Measurements from ENCODE around the gene CHD2.

CHD2 gene

GRCh38 chr15:92928225-92928750 lies 28.2 kb downstream of the CHD2 start:
- in situ Hi-C loops (cut with MboI; ENCODE audit: low sequenced_read_pairs): no loop called here

- in situ Hi-C loops (cut with MboI; ENCODE audit: low sequenced_read_pairs): no loop called here
Observed at GRCh38 chr15:92929002-92929401, 28.9 kb downstream of the CHD2 start.

DNA sequence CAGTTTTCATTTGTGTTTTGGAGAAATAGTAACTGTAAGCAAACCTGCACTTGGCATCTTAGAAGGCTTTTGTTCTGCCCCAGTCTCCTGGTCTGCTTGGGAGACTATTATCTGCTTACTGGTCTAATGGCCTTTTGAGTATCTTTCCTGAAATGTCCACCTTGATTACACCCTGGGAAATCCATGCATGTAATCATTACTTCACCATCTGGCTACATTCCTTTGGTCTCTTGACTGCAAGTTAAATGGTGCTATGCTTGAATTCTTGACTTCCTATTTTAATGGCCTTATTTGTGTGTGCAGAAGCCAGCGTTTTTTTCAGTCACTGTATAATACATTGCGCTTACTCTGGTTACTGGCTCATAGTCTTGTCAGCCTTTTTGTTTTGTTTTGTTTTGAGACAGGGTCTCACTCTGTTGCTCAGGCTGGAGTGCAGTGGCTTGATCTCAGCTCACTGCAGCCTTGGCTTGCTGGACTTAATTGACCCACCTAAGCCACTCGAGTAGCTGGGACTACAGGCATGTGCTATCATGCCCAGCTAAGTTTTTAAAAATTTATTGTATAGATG lies 30.0 kb downstream of the CHD2 start:
- in situ Hi-C loops (cut with MboI; ENCODE audit: low sequenced_read_pairs): no loop called here

DNA sequence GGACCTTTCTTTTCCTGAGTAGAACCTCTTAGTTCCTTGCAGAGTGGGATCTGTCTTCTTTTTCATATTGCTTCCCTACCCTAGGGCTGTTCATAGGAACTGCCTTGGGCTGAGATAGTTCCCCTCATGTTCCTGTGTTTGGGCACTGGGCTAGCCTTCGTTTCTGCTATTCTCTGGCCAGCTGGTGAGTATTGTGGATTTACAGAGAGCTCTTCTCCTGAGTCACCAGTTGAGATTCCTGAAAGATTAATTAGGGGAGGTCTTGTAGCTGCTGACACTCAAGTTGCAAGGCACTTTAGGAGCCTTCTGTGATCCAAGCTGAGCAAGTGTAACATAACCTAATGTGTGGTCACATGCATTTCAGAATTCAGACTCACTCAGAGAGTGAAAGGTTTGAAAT lies 30.7 kb downstream of the CHD2 start:
- in situ Hi-C loops (cut with MboI; ENCODE audit: low sequenced_read_pairs): no loop called here

DNA sequence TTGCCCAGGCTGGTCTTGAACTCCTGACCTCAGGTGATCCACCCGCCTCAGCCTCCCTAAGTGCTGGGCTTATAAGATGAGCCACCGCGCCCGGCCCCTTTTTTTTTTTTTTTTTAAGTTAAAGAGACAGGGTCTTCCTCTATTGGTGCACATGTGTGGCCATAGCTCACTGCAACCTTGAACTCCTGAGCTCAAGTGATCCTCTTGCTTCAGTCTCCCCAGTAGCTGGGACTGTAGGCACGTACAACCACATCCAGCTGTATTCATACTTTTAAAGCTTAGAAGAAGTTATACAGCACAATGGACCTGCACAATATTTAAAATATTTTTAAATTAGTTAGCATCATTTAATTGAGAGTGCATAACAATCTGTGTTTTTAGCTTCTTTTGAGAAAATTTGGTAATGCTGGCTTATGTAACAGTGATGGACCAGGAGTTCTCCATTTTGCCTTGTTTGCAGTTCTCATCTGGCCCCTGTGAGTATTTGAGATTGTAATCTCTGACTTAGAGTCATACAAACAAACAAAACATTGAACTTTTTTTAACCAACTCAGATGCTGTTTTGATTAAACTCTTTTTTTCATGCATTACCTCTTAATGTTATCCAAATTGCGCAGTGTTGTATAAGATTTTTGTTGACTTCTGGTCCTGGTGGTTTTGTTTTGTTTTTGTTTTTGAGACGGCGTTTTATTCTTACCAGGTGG lies 33.0 kb downstream of the CHD2 start:
- in situ Hi-C loops (cut with MboI; ENCODE audit: low sequenced_read_pairs): no loop called here

- in situ Hi-C loops (cut with MboI; ENCODE audit: low sequenced_read_pairs): no loop called here
Observed at GRCh38 chr15:92933831-92934230, 33.7 kb downstream of the CHD2 start.

- in situ Hi-C loops (cut with MboI; ENCODE audit: low sequenced_read_pairs): no loop called here
Observed at GRCh38 chr15:92934716-92935115, 34.6 kb downstream of the CHD2 start.

GRCh38 chr15:92936138-92936537 lies 36.0 kb downstream of the CHD2 start:
- in situ Hi-C loops (cut with MboI; ENCODE audit: low sequenced_read_pairs): no loop called here

DNA sequence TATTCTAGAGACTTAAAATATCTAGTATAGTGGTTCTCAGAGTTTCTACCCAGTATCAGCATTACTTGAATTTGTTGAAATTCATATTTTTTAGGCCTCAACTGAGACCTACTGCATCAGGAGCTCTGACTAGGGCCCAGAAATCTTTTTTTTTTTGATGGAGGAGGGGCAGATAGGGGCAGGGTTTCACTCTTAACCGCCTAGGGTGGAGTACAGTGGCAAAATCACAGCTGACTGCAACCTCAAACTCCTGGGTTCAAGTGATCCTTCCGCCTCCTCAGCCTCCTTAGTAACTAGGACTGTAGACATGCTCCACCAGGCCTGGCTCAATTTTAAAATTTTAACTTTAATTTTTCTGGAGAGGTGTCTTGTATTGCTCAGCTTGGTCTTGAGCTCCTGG lies 36.6 kb downstream of the CHD2 start:
- in situ Hi-C loops (cut with MboI; ENCODE audit: low sequenced_read_pairs): no loop called here

- in situ Hi-C loops (cut with MboI; ENCODE audit: low sequenced_read_pairs): no loop called here
Observed at GRCh38 chr15:92937901-92938300, 37.8 kb downstream of the CHD2 start.

GRCh38 chr15:92938387-92938786 lies 38.3 kb downstream of the CHD2 start:
- in situ Hi-C loops (cut with MboI; ENCODE audit: low sequenced_read_pairs): no loop called here

- in situ Hi-C loops (cut with MboI; ENCODE audit: low sequenced_read_pairs): no loop called here
Observed at GRCh38 chr15:92941668-92942067, 41.5 kb downstream of the CHD2 start.

GRCh38 chr15:92942706-92943105 lies 42.6 kb downstream of the CHD2 start:
- in situ Hi-C loops (cut with MboI; ENCODE audit: low sequenced_read_pairs): no loop called here

DNA sequence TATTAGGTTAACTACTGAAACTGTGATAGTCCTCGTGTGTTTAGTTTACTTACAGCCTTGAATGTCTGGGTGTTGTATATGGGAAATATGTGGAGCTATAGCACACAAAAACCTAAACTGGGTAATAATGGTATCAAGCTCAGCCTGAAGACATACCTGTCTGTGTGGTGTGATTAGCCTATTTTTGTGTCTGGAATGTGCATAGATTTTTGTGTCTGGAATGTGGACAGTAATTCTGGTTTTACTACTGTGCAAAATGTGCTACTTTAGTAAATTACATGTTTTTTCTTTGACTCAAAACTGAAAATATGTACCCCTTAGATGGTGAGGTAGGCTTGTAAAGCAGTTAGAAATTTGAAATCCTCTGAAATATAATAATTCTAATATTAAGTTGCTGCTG lies 43.5 kb downstream of the CHD2 start:
- in situ Hi-C loops (cut with MboI; ENCODE audit: low sequenced_read_pairs): no loop called here

DNA sequence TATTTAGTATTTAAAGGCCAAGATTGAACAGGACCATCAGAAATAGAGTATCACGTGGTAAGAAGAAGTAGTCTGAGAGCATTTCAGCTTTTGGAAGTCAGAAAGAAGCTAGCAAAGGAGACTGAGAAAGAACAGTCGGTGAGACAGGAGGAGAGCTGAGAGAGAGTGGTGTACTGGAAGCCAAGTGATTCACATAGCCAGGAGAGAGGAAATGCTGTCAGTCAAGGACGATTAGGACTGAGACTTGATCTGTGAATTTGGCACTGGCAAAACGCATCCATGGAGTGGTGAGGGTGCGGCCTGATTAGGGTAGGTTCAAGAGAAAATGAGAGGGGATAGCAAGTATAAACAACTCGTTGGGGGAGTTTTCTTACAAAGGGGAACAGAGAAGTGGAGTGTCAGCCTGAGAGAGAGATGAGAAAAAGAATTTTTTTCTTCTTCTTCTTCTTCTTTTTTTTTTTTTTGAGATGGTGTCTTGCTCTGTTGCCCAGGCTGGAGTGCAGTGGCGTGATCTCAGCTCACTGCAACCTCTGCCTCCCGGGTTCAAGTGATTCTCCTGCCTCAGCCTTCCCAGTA lies 44.9 kb downstream of the CHD2 start:
- in situ Hi-C loops (cut with MboI; ENCODE audit: low sequenced_read_pairs): no loop called here

- in situ Hi-C loops (cut with MboI; ENCODE audit: low sequenced_read_pairs): no loop called here
Observed at GRCh38 chr15:92947071-92947730, 47.1 kb downstream of the CHD2 start.

- in situ Hi-C loops (cut with MboI; ENCODE audit: low sequenced_read_pairs): no loop called here
Observed at GRCh38 chr15:92949604-92950249, 49.6 kb downstream of the CHD2 start.

DNA sequence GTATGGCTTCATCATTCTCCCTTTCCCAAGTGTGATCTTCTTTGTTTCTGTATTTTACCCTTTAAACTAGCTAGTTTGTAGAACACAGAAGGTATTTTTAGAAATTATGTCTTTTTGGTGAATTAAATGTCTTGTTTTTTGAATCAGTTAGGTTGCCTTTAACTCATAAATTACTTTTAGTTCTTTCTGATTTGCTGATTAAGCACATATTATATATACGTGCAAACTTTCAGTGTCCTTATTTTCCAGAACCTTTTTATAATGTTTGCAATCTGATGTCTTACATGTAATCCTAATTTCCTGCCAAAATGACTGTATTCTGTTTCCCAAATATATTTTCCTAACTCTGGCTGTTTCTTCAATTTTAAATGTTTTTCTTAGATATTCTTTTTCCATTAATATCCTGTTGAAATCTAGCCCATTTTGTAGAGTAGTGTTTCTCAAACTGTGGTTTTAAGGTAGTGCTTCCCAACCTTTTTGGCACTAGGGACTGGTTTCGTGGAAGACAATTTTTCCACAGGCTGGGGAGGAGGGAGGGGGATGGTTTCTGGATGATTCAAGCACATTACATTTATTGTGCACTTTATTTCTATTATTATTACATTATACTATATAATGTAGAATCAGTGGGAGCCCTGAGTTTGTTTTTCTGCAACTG lies 51.8 kb downstream of the CHD2 start:
- in situ Hi-C loops (cut with MboI; ENCODE audit: low sequenced_read_pairs): no loop called here

DNA sequence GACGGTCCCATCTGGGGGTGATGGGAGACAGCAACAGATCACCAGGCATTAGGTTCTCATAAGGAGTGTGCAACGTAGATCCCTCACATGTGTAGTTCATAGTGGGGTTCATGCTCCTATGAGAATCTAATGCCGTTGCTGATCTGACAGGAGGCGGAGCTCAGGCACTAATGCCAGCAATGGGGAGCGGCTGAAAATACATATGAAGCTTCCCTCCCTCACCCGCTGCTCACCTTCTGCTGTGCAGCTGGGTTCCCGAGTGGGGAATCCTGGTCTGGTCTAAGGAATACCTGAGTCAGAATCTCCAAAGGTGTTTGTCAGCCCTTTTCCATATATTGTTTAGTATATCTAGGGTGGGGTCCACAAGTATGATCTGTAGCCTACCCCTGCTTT lies 52.3 kb downstream of the CHD2 start:
- in situ Hi-C loops (cut with MboI; ENCODE audit: low sequenced_read_pairs): no loop called here

GRCh38 chr15:92953566-92953965 lies 53.4 kb downstream of the CHD2 start:
- in situ Hi-C loops (cut with MboI; ENCODE audit: low sequenced_read_pairs): no loop called here

GRCh38 chr15:92954002-92954401 lies 53.9 kb downstream of the CHD2 start:
- in situ Hi-C loops (cut with MboI; ENCODE audit: low sequenced_read_pairs): no loop called here
